ENCODE data around the gene INHA. TPM values are rescaled to one million over a fixed set of nuclear protein-coding genes. Genes with fewer than 3 reads are reported as not detected.

Gene INHA
- total RNA-seq, 1 experiment from 2014 or later = 0.80 TPM

GRCh38 chr2:219611306-219611705 is 39.2 kb downstream of the INHA start:
- DNase-seq (ENCODE audit: low read depth) = no peak

- DNase-seq (ENCODE audit: low read depth) = no peak
These were observed 39.9 kb downstream of the INHA start for GRCh38 chr2:219611866-219612576.

- no peak for DNase-seq (ENCODE audit: low read depth)
These were observed 40.6 kb downstream of the INHA start for GRCh38 chr2:219612577-219613286.

GRCh38 chr2:219613461-219614070 is 41.5 kb downstream of the INHA start:
- no peak for DNase-seq (ENCODE audit: low read depth)

GRCh38 chr2:219614076-219614860 is 42.2 kb downstream of the INHA start:
- DNase-seq (ENCODE audit: low read depth) = no peak

- DNase-seq (ENCODE audit: low read depth) = no peak
These were observed 42.9 kb downstream of the INHA start for GRCh38 chr2:219615036-219615435.

- no peak for DNase-seq (ENCODE audit: low read depth)
These were observed 43.8 kb downstream of the INHA start for GRCh38 chr2:219615894-219616293.

- DNase-seq (ENCODE audit: low read depth) = no peak
These were observed 44.4 kb downstream of the INHA start for GRCh38 chr2:219616550-219616949.

- DNase-seq (ENCODE audit: low read depth) = no peak
These were observed 46.6 kb downstream of the INHA start for GRCh38 chr2:219618733-219619122.

- DNase-seq (ENCODE audit: low read depth) = no peak
These were observed 47.1 kb downstream of the INHA start for GRCh38 chr2:219619235-219619634.

GRCh38 chr2:219620546-219620945 is 48.4 kb downstream of the INHA start:
- no peak for DNase-seq (ENCODE audit: low read depth)

GRCh38 chr2:219621935-219622334 is 49.8 kb downstream of the INHA start:
- no peak for DNase-seq (ENCODE audit: low read depth)

- no peak for DNase-seq (ENCODE audit: low read depth)
These were observed 50.4 kb downstream of the INHA start for GRCh38 chr2:219622472-219622871.

GRCh38 chr2:219624565-219624964 is 52.5 kb downstream of the INHA start:
- no peak for DNase-seq (ENCODE audit: low read depth)

GRCh38 chr2:219625179-219625578 is 53.1 kb downstream of the INHA start:
- DNase-seq (ENCODE audit: low read depth) = no peak

Other genes starting within 250 kb of the INHA start
- gene RESP18, start 239.6 kb upstream of the INHA start, total RNA-seq (2014; rRNA removed; shearing (Covaris generic)) = not detected in 2 replicates
- gene DNPEP, start 184.4 kb upstream of the INHA start, total RNA-seq (2014; rRNA removed; shearing (Covaris generic)) = 72.1 and 94.6 TPM in 2 replicates
- 0.17 and 0.77 TPM in 2 replicates for gene DES, start 153.9 kb upstream of the INHA start, total RNA-seq (2014; rRNA removed; shearing (Covaris generic))
- gene SPEG, start 137.5 kb upstream of the INHA start, total RNA-seq (2014; rRNA removed; shearing (Covaris generic)) = 4.9 and 18.4 TPM in 2 replicates
- gene GMPPA, start 73.4 kb upstream of the INHA start, total RNA-seq (2014; rRNA removed; shearing (Covaris generic)) = 30.0 and 47.6 TPM in 2 replicates
- gene ASIC4, start 57.8 kb upstream of the INHA start, total RNA-seq (2014; rRNA removed; shearing (Covaris generic)) = 0.42 TPM in 1 of 2 replicates, not detected in the other
- gene CHPF, start 28.5 kb upstream of the INHA start, total RNA-seq (2014; rRNA removed; shearing (Covaris generic)) = 51.1 and 69.0 TPM in 2 replicates
- gene TMEM198, start 28.3 kb upstream of the INHA start, total RNA-seq (2014; rRNA removed; shearing (Covaris generic)) = 2.4 and 2.5 TPM in 2 replicates
- 45.3 and 58.2 TPM in 2 replicates for gene OBSL1, start 771 bp upstream of the INHA start, total RNA-seq (2014; rRNA removed; shearing (Covaris generic))
- 14.0 and 16.9 TPM in 2 replicates for gene STK11IP, start 25.5 kb downstream of the INHA start, total RNA-seq (2014; rRNA removed; shearing (Covaris generic))
- 2.3 and 2.4 TPM in 2 replicates for gene SLC4A3, start 55.3 kb downstream of the INHA start, total RNA-seq (2014; rRNA removed; shearing (Covaris generic))